ENCODE results near the gene VEGFB.

DNA sequence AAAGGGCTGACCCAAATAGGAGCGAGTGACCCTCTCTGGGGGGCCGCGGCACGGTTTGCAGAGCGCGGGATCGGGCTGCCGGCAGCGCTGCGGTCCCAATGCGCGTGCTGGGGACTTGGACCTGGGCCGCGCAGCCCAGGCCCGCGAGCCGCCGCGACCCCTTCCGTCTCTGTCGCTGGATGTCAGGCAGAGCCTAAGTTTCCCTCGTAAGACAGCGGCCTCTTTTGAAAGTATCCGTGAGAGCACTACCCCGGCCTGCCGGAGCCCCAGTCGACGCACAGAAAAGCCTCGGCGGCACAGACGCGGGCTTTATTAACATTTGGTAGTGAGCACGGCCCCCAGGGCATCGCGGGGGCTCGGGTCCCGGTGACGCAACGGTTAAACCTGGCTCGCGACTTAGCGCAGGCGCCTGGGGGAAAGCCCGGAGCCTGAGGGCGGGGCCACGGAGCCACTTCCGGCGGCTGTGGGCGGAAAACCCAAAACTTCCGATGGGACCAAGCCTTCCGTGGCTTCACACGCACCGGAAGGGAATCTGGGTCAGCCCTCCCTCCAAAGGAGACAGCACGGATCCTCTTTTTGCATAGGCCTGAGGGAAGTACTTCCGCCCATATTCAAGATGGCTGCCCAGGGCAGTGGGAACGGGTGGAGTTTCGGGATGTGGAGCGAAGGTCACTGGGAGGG is 35.3 kb downstream of the VEGFB start:
- peak; percentile 99 for TF ChIP-seq YY1 (IDR thresholded peaks at IDR 0.05; ENCODE audit: insufficient read depth, insufficient read length)
- TF ChIP-seq SUZ12 (IDR thresholded peaks at IDR 0.05; ENCODE audit: extremely low read depth, insufficient read depth, insufficient read length) = no peak

All from NT2/D1 (cell line).